ENCODE results near the gene ARL8B.

- TF ChIP-seq EGR1 (IDR thresholded peaks at IDR 0.05; ENCODE audit: low read depth in 2 of 2), result no peak
- TF ChIP-seq, protein P1, sequence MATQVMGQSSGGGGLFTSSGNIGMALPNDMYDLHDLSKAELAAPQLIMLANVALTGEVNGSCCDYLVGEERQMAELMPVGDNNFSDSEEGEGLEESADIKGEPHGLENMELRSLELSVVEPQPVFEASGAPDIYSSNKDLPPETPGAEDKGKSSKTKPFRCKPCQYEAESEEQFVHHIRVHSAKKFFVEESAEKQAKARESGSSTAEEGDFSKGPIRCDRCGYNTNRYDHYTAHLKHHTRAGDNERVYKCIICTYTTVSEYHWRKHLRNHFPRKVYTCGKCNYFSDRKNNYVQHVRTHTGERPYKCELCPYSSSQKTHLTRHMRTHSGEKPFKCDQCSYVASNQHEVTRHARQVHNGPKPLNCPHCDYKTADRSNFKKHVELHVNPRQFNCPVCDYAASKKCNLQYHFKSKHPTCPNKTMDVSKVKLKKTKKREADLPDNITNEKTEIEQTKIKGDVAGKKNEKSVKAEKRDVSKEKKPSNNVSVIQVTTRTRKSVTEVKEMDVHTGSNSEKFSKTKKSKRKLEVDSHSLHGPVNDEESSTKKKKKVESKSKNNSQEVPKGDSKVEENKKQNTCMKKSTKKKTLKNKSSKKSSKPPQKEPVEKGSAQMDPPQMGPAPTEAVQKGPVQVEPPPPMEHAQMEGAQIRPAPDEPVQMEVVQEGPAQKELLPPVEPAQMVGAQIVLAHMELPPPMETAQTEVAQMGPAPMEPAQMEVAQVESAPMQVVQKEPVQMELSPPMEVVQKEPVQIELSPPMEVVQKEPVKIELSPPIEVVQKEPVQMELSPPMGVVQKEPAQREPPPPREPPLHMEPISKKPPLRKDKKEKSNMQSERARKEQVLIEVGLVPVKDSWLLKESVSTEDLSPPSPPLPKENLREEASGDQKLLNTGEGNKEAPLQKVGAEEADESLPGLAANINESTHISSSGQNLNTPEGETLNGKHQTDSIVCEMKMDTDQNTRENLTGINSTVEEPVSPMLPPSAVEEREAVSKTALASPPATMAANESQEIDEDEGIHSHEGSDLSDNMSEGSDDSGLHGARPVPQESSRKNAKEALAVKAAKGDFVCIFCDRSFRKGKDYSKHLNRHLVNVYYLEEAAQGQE (IDR thresholded peaks at IDR 0.05), result no peak
- no peak for TF ChIP-seq CTCF (IDR thresholded peaks at IDR 0.05; ENCODE audit: low read depth, low read length, missing input control)
- TF ChIP-seq, protein P2, sequence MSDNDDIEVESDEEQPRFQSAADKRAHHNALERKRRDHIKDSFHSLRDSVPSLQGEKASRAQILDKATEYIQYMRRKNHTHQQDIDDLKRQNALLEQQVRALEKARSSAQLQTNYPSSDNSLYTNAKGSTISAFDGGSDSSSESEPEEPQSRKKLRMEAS (IDR thresholded peaks at IDR 0.05), result no peak
- no peak for TF ChIP-seq RXRA (IDR thresholded peaks at IDR 0.05)
- no peak for TF ChIP-seq JUND (IDR thresholded peaks at IDR 0.05)
- TF ChIP-seq RAD21 (IDR thresholded peaks at IDR 0.05), result no peak
Measured at GRCh38 chr3:5078151-5078550, 43.9 kb upstream of the ARL8B start.

All from liver (tissue), 3 donors.